GM19025 (cell line): ENCODE data around the gene ZFPM1.

Experiments
- ATAC-seq: cut with Tn5 transposase; IDR thresholded peaks from one replicate; pipeline ENCODE4 v1.9.1; 2021; ENCODE audit warnings: mild to moderate bottlenecking, low read depth, moderate library complexity; ENCODE audit not compliant: unreplicated experiment

ZFPM1 gene

DNA sequence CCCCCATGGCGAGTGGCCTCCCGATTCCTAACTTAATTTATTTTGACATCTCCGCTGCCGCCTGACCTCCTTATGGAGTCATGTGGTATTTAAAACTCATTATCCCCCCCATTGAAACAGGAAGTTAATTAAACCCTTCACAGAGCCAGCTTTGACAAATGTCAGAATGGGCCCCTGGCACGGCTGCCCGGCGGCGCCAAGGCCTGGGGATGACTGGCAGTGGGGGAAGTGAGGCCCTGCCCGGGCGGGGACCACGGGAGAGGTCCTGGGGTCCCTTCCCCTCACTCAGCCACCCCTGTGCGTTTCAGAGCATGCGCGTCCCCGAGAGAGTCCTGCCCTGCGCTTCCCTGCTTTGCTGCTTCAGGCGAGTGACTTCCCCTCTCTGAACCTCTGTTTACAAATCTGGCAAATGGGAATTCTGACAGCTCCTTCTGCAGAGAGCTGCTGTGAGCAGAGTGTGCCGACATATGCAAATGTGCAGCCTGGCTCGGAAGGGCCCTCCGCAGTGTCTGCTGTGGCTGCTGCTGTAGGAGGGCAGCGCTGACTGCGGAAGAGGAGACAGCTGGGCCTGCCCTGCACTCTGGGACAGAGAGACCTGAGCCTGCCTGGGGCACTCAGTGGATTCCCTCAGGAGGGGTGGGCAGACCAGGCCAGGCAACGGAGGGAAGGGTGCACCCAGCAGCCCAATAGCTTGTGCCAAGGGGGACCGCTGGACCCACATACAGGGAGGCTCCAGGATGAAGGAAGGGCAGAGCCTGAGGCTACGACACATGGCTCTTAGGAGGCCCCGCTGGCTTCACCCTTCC is 4.4 kb upstream of the ZFPM1 start:
- no peak for ATAC-seq

GRCh38 chr16:88449267-88449561 is 3.9 kb upstream of the ZFPM1 start:
- no peak for ATAC-seq

DNA sequence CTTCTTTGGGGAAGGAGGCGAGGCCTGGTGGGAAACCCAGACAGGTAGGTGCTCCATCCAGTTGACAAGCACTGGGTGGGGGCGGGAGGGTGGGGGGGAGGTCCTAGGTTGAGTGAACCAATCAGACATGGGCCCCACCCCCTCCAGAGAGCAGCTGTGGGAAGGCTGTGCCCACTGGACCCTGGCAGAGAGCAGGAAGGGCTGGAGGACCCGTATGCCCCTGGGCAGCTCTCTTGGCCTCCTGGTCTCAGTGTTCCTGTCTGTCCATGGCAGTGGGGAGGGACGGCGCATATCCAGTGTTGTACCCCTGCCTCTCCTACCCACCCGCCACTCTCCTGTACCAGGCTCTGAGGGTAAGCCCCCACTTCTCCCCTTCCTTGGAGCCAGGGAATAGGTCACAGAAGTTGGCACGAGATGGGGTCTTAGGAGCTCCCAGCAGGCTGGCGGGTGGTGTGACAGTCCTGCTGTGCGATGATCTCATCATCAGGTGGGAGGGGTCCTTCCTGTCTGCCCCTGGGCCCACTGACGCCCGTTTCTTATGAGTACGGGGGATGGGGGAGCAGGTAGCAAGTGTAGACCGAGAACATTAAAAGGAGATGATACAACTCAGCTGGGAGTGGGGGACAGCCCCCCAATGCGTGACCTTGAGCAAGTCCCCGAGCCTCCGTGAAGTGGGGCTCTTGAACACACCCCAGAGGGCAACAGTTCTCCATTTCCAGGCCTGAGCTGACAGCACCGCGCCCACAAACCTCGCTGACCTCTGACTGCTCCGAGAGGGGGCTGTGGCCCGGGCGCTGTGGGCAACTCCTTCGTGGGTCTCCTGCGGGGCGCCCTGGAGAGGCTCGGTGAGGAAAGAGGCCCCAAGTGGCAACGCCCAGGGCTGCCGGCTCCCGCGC is 1.2 kb upstream of the ZFPM1 start:
- ATAC-seq: no peak

- peak; percentile 60 for ATAC-seq
Measured at GRCh38 chr16:88452482-88453216, 431 bp upstream of the ZFPM1 start.

GRCh38 chr16:88453611-88454522 is 787 bp downstream of the ZFPM1 start:
- ATAC-seq: no peak

DNA sequence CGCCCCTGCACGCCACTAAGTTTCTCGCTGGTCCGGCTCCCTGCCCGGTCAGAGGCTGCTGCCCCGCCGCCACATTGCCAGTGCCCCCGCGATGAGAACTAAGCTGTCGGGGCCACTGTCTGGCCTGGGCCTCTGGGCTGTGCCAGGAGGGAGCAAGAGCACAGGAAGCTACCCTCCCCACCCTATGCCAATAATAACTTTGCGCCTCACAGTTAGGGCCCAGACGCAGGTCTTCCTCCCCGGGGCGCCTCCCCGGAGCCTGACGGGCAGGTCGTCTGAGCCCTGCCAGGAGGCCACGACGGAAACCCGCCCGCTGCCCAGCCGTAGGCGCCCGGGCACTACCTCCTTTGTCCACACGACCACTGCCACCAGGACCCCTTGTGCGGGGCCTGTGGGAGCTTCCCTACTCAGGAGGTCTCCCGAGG is 1.5 kb downstream of the ZFPM1 start:
- ATAC-seq: no peak

GRCh38 chr16:88455610-88456355 is 2.7 kb downstream of the ZFPM1 start:
- ATAC-seq: no peak

- no peak for ATAC-seq
Measured at GRCh38 chr16:88456356-88457292, 3.5 kb downstream of the ZFPM1 start.

- no peak for ATAC-seq
Measured at GRCh38 chr16:88458039-88458772, 5.1 kb downstream of the ZFPM1 start.

GRCh38 chr16:88458773-88459235 is 5.7 kb downstream of the ZFPM1 start:
- ATAC-seq: no peak

DNA sequence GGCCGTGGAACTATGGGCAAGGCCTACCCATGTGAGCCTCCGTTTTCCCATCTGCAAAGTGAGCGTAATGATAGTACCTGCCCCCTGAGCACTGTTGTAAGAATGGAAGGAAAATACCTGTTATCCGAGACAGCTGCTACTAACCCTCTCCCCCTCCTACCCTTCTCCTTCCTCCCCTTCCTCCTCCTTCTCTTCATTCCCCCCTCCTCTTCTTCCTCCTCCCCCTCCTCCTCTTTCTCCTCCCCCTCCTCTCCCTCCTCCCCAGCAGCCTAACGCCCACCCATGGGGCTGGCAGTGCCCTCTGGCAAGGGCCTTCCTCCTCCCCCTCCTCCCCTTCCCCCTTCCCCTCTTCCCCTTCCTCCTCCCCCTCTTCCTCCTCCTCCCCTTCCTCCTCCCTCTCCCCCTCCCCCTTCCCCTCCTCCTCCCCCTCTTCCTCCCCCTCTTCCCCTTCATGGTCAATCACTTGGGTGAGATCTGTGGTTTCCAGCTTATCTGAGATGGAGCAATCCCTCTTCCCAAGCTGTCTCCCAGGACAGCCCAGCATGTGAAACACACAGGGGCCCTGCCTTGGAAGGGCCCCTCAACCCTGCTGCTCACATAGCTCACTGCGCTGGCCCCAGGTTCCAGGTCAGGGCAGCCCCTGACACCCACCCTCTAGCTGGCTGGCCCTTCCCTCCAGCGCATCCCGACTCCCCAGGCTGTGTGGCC is 6.4 kb downstream of the ZFPM1 start:
- ATAC-seq: no peak

DNA sequence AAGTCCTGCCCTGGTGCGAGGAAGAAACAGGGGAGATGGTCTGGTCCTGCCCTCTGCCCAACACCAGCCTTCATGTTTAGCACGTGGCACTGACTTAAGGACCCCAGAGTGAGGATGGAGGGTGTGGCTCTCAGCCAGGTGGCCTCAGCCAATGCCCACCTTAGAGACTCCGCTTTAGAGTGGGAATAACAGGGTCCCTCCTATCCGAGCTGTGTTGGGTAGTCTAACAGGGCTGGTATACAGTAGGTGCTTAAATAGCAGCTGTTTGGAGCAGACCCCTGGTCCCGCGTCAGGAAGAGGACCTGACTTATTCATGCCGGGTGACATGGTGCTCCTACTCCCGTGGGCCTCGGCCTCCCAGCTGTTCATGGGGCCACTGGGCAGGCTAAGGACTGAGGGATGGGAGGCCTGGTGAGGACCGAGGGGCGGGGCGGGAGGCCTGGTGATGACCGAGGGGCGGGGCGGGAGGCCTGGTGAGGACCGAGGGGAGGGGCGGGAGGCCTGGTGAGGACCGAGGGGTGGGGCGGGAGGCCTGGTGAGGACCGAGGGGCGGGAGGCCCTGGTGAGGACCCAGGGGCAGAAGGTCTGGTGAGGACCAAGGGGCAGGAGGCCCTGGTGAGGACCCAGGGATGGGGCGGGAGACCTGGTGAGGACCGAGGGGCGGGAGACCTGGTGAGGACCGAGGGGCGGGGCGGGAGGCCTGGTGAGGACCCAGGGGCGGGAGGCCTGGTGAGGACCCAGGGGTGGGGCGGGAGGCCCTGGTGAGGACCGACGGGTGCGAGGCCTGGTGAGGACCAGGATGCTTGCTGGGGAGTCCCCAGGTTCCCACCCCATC is 7.6 kb downstream of the ZFPM1 start:
- ATAC-seq: no peak

DNA sequence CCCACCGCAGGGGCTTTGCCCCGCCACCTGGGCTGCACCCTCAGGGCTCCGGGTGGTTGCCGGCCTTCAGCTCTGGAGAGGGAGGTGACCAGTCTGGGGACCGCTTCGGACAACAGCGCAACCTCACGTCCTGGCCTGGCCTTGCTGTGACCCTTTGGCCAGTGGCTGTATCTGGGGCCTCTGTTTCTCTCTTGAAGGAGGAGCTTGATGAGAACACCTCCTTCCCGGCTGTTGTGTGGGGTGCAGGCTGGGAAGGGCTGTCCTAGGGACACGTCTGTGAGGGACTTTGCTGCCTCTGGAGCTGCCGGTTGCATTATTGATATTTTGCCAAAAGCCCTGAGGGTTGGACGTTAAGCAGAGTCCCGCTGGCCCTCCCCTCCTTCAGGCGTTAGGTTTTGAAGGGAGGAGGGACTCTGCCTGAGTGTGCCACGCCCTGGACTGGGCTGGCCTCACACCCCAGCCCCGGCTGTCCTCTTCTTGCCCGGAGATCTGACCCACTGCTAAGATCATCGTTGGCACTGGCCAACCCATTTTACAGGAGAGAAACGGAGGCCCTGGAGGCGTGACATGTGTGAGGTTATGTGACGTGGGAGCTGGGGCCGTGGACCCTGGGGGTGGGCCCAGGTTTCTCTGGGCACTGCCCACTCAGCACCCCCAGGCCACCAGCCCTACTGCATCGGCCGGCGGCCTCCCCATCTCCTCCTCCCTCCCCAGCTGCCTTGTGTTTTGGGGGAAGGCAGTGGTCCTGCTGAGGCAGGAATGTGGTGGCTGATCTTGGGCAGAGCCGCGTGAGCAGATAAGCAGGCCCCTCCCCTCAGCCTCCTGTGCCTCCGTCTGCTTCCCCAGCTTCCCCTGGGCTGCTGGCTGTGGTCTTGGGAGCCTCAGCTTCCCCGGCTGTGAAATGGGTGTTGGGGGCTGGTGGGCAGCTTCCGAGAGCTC is 8.5 kb downstream of the ZFPM1 start:
- no peak for ATAC-seq

- ATAC-seq: no peak
Measured at GRCh38 chr16:88462396-88462795, 9.3 kb downstream of the ZFPM1 start.

DNA sequence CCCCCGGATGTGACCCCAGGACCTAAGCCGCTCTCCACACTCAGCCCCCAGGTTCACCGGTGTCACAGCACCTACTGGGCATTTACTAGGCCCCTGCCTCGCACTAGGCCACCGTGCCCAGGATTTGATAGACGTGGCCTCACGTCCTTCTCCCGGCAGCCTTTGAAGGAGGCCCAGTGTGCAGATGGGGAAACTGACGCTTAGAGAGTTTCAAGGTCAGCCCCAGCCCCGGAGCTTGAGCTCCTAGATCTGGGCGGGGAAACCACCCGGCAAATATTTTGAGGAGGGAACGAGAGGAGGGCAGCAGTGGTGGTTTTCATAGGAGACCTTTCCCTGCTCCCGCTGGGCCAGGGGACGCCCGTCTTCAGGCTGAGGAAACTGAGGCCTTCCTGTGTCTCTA is 10.3 kb downstream of the ZFPM1 start:
- no peak for ATAC-seq
